Stimulated activated CD8-positive, alpha-beta memory T cell treated with anti-CD3 and anti-CD28 coated beads, Interleukin-12 subunit alpha, Interleukin-12 subunit beta, amount 100 ng/mL, for 1 hour (primary cell): ENCODE measurements around the gene TBX2.

Source experiments
- DNase-seq: peaks from one replicate; pipeline ENCODE4 v3.0.0-alpha.2; 2020; ENCODE audit warnings: low read depth

Gene TBX2

GRCh38 chr17:61368832-61369450, 30.7 kb upstream of the TBX2 start:
- DNase-seq: no peak

GRCh38 chr17:61369751-61370150, 29.9 kb upstream of the TBX2 start:
- no peak for DNase-seq

DNA sequence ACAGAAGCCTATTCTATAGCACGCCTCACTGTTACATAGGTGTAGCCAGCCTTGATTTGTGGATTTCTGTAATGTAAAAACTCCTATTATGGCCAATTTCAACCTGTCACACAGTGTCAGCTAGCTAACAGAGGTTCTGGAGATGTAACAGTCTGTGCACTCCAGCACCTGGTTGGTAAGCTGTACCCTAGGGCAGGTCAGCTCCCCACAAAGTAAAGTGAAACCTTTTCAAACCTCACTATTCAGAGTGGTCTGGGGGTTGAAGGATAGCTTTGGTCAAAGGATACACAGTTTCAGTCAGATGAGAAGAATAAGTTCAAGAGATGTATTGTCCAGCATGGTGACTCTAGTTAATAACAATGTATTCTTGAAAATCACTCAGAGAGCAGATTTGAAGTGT, 28.5 kb upstream of the TBX2 start:
- no peak for DNase-seq

DNA sequence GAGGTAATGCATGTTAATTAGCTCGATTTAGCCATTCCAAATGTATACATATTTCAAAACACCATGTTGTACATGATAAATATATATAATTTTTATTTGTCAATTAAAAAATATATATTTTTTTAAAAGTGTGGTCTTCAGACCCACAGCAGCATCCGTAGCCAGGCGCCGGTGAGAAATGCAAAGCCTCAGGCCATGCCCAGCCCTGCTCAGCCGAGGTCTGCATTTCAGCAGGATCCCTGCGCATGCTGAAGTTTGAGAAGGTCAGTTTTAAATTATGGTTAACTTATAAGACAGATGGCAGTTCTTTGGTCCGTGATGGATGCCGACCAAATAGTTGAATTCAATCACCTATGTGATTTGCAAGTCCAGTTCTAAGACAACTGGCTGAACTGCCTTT, 28.0 kb upstream of the TBX2 start:
- no peak for DNase-seq

DNA sequence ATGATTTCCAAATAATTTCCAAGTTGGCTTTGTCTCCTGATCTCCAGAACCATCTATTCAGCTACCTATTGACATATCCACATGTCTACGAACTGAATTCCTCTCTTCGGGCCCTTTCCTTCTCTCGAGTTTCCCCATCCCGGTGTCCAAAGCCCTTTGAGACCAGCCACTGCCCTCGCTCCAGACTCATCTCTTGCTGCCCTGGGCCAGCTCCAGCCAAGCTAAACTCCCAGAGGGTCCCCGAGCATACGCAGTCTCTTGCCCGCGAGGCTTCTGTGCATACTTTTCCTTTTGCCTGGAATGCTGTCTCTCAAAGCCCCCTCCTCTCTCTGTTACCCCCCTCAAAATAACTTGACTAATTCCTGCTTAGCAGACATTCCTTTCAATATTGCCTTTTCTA, 27.2 kb upstream of the TBX2 start:
- DNase-seq: no peak

- no peak for DNase-seq
Observed at GRCh38 chr17:61376931-61377838, 22.5 kb upstream of the TBX2 start.

GRCh38 chr17:61378658-61379456, 20.8 kb upstream of the TBX2 start:
- DNase-seq: no peak

GRCh38 chr17:61379457-61380216, 20.0 kb upstream of the TBX2 start:
- no peak for DNase-seq

DNA sequence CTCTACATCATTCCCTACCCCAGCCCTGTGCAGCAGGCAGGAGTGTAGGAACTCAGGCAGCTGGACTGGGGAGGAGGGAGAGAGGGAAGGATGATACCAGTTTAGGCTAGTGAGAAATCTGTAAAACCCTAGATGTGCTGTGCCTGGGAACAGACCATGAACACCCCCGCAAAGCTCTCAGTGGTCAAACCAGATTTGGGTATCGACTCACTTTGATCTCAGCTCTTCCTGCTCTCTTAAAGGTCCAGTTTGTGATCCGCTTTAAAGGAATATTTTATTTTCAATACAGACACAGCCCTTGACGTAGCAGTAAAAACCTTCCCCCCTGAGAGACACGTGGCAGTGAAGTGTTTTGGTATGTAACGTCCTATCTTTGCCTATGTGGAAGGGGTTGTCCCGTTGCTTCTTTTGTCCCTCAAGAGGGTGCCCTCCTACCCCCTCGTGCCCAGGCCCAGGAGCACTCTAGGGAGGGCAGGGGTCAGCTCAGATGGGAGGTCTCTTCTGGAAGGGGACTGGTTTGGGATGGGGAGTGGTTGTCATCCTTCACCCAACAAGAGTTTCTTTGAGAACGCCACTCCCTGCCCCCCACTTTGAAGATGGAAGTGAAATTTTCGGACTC, 19.3 kb upstream of the TBX2 start:
- DNase-seq: no peak

DNA sequence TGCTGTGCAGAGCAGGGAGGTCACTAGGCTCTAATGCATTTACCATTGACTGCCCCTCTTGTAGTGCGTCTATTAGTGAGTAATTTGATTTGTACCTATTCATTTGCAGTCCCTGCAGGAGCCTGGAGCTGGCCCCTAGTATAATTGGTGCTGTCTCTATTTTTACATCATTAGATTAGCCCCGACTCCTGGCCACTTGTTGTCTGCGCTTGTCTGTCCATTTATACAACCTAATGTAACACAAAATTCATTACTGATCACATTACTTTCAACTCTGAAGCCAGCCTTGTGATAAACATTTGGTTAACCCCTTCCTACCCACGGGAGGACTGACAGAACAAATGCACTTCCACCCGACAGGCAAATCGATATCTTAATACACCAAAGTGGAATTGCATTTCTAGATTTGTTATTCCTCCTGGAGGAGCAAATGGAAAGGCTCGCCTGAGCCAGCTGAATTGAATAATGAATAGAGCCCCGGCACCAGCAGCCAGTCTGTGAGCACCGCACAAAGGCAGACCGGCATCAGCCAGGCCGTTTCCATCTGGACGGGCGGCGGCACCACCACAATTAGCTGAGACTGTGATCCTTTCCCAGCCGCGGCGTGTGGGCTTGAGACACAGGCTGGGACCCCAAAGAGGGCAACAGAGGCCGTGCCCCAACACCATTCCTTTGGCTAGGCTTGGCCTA, 18.7 kb upstream of the TBX2 start:
- DNase-seq: no peak

- DNase-seq: no peak
Observed at GRCh38 chr17:61381537-61381936, 18.1 kb upstream of the TBX2 start.

DNA sequence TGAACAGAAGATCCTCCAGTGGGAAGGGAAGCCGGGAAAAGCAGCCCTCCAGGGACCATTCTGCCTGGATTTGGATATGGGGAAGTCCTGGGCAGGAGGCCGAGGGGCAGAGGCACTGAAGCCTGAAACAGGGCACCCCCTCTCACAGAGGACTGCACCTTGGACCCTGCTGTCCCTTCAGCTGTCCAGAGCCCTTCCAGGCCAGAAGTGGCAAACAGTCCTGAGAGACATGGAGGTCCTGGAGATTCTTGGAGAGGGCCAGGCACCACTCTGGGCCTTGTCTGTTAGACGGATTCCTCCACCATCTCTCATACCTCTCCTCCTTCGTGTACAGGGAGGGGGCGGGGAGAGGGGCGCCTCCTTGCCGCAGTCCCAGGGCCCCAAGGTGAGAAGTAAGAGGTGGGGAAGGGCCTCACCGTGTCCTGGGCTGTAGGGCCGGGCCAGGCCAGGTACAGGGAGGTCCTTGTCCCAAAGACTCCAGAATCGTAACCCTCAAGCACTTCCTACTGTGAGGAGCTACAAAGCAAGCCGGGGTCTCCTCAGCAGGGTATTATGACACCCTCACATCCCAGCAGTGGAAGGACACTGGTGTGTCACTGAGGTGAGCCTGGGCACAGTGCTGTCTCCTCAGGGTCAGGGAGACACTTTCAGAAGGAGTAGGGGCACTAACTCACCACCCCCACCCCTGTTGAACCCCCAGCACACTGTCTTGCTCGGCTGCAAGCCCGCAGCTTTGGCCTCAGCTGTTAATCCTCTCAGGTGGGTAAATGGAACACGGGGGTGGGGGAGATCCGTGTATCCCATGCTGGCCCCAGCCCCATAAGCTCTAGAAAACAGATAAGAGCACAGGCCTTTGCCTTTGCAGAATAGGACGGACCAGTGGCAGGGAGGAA, 16.6 kb upstream of the TBX2 start:
- DNase-seq: no peak

- no peak for DNase-seq
Observed at GRCh38 chr17:61383689-61384201, 15.9 kb upstream of the TBX2 start.

DNA sequence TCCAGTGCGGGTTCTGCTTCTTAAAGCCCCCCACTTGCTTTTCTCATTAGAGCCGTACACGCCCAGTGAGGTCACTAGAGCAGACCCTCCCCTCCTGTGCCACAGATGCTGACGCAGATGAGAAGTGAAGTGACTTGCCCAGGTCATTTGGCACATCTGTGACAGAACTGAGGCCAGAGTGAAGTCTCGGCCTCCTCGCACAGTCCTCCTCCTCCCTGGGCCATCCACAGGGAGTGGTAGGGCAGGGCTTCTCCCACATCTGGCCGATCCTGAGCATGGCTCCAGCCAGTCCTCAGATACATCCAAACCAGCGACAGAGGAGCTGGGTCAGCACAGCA, 15.3 kb upstream of the TBX2 start:
- DNase-seq: no peak

DNA sequence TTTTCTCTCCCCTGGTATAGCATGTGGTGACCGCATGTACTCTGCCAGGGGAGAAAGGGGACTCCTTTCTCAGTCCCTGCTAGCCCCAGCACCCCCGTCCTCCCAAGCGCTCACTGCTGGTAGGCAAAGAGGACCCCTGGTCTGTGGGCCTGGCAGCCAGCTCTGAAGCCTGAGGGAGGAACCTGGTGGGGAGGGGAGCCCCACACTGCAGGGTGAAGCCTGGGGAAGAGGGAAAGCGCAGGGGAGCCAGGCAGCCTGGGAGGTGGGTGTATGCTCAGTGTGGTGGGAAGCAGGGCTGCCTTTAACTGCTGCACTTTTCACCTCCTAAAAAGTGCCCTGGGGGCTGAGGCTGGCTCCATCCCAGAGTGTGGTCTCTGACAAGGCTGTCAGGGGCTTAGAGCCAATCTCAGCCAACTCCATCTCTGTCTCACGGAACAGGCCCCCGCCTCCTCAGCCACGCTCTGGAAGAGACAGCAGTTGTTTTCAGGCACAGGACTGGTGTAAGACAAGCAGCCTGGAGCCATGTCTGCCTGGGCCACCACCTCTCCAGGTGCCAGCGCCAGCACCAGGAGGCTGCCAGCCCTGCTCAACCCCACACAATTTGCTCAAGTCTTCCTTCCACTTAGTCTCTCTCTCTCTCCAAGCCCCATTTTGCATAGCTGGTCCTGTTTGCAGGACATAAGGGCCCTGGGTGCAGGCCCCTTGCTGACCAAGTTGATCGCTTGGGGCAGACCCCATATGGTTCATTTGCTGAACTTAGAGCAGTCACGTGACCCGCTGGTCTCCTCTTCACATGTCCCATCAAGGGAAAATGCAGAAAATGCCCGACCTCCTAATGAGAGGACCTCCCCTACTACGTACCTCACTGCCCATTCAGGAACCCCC, 14.7 kb upstream of the TBX2 start:
- no peak for DNase-seq

DNA sequence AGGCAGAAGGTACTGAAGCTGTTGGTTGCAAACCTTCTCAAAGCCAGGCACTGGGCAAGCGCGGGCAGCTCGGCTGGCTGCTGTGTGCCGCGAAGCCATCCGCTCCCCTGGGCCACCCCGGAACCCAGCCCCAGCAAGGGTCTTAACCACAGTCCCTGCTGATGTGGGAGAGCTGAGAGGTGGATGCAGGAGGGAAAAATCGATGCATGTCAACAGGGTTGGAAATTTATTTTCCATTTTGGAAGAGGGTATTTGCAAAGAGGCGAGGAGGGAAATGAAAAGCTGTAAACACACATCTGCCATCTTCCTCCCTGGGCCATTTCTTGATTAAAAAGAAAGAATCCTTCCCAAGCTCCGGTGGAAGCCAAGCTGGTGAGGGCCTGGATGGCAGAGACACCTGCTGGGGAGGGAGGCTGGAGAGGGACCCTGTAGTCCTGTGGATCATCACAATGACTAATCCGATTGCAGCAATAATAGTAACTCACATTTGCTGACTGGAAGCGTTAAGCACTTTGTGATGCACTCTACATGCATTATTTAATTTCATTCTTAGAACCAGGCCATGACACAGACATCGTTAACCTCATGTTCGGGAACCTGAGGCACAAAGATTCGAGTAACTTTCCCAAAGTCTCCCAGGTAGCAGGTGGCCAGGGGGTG, 13.9 kb upstream of the TBX2 start:
- no peak for DNase-seq

DNA sequence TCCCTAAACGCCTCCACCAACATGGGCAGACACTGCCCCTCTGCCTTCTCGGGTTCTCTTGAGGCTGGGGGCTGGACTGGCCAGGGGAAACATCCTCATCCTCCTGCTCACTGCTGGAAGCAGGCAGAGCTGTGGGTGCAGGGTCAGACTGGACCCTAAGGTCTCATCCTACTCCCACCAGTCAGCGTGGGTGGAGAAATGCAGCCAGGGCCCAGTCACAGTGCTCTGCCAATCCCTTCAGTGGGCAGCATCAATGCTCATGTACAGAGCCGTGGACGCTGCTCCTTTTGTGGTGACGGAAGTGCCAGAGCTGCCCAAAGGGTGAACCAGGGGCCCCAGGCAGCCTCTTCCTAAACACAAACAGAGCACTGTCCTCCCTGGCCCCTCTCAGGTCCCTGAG, 13.4 kb upstream of the TBX2 start:
- DNase-seq: no peak

DNA sequence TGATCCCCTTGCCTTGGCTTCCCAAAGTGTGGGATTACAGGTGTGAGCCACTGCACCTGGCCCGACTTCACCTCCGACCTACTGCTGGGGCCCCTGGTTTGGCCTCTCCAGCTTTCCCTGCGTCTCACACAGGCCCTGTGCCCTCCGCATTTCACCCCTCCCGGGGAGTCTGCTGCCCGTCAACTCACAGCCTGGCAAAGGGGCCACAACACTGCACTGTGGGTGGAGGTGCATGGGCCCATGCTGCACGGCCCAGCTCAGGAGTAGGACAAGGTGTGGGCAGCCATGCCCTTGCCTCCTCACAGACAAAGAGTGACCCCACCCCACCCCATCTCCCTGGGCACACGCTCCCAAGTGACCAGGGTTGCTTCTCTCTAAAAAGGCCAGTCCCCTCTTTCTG, 12.6 kb upstream of the TBX2 start:
- DNase-seq: no peak
